ENCODE data around the gene FOSL2.

FOSL2 gene

DNA sequence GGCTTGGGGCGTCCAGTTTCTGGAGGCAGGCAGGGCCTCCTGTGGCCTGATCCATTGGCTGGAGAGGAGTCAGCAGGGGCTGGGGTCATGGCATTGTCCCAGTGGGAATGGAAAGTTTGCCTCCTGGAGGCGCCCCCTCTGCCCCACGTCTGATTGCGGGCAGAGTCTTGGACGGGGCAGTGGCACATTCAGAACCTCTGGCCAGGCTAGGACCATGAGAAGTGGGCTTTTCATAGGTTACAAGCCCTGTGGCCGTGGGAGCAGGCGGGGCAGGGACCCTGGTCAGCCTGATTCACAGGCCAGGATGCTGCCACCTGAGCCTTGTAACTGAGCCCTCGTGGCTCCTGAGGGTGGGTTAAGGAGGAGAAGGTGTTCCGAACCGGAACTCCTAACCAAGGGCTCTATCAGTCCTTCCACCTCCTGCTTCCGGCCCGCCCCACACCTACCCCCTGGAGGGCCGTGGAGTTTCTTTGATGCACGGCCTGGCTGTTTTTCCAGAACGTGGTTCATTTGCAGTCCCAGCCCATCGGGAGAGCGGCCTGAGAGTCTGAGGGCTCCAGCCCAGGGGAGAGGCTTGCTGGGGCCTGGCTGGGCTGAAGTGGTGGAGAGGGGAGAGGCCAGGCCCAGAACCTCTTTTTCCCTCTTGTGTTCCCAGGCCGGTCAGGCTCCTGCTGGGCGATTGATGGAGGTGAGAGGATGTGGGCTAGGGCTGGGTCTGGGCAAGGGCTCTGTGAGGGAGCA is 59.3 kb downstream of the FOSL2 start:
- H3F3A ChIP-seq (ENCODE audit: low read depth), result no peaks in the 10 kb centered on the region
- TF ChIP-seq EZH2phosphoT487 (IDR thresholded peaks at IDR 0.05; ENCODE audit: borderline replicate concordance), result no peak
- TF ChIP-seq, protein P1, sequence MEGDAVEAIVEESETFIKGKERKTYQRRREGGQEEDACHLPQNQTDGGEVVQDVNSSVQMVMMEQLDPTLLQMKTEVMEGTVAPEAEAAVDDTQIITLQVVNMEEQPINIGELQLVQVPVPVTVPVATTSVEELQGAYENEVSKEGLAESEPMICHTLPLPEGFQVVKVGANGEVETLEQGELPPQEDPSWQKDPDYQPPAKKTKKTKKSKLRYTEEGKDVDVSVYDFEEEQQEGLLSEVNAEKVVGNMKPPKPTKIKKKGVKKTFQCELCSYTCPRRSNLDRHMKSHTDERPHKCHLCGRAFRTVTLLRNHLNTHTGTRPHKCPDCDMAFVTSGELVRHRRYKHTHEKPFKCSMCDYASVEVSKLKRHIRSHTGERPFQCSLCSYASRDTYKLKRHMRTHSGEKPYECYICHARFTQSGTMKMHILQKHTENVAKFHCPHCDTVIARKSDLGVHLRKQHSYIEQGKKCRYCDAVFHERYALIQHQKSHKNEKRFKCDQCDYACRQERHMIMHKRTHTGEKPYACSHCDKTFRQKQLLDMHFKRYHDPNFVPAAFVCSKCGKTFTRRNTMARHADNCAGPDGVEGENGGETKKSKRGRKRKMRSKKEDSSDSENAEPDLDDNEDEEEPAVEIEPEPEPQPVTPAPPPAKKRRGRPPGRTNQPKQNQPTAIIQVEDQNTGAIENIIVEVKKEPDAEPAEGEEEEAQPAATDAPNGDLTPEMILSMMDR (conservative IDR thresholded peaks at IDR 0.05; ENCODE audit: low read length), result no peak
- H3K27me3 ChIP-seq (ENCODE audit: insufficient read depth, low read length, poor library complexity, severe bottlenecking), result no peaks in the 10 kb centered on the region
- no peak overlapping the region for H3K4me3 ChIP-seq (ENCODE audit: low read length, poor library complexity, severe bottlenecking)
- H3K9me2 ChIP-seq (replicated peaks; ENCODE audit: low read depth, low read length), result no peaks in the 10 kb centered on the region
- no peaks in the 10 kb centered on the region for H3K79me2 ChIP-seq (ENCODE audit: insufficient read depth, low read length)
- no peak overlapping the region for H2AFZ ChIP-seq (ENCODE audit: low read length)
- H3K9ac ChIP-seq (ENCODE audit: low read depth, low read length, poor library complexity, severe bottlenecking), result no peak overlapping the region
- no peaks in the 10 kb centered on the region for H3K9me3 ChIP-seq (ENCODE audit: insufficient read depth, low read depth, low read length)
- H4K20me1 ChIP-seq (ENCODE audit: insufficient read depth, low read length, poor library complexity, severe bottlenecking), result no peaks in the 10 kb centered on the region
- H3K4me2 ChIP-seq (ENCODE audit: low read depth, low read length, poor library complexity, severe bottlenecking), result no peak overlapping the region
- H3K36me3 ChIP-seq (ENCODE audit: insufficient read depth, low read length), result no peaks in the 10 kb centered on the region
- peaks cover 6% of the 10 kb centered on the region for H3K4me1 ChIP-seq (ENCODE audit: insufficient read depth, low read length, poor library complexity, severe bottlenecking)

DNA sequence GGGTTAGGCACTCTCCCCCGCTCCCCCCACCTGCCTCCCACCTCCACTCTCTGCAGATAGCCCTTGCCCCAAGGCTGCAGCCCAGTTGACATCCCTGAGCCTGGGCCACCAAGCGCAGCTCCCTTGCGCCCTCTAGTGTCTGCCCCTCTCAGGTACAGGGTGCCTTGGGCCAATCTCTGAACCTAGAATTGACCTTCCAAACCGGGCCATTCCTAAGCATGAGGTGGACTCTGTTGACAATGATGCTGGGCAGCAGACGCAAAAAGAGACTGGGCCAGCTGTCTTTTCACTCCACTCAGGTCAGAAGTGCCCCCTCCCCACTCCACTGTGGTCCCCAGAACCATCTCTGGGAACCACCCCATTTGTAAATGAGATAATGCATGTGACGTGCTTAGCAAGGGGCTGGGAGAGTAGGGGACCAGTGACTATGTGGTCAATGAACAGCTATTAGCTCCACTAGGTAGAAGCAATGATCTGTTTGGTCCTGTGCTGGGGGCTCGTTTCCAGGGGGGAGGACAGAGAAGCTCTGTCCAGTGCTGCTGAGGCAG is 60.0 kb downstream of the FOSL2 start:
- Histone ChIP-seq H3K27me3 (ENCODE audit: insufficient read depth, low read length, poor library complexity, severe bottlenecking) (no peaks in the 10 kb centered on the region), H3K4me2 (ENCODE audit: low read depth, low read length, poor library complexity, severe bottlenecking) (no peak overlapping the region), H3K9me2 (replicated peaks; ENCODE audit: low read depth, low read length) (no peaks in the 10 kb centered on the region), H3K4me3 (ENCODE audit: low read length, poor library complexity, severe bottlenecking) (no peak overlapping the region), H3K4me1 (ENCODE audit: insufficient read depth, low read length, poor library complexity, severe bottlenecking) (peaks cover 6% of the 10 kb centered on the region), H3F3A (ENCODE audit: low read depth) (no peaks in the 10 kb centered on the region), H3K9me3 (ENCODE audit: insufficient read depth, low read depth, low read length) (no peaks in the 10 kb centered on the region), H3K9ac (ENCODE audit: low read depth, low read length, poor library complexity, severe bottlenecking) (no peak overlapping the region), H3K36me3 (ENCODE audit: insufficient read depth, low read length) (no peaks in the 10 kb centered on the region), H2AFZ (ENCODE audit: low read length) (no peak overlapping the region), H3K79me2 (ENCODE audit: insufficient read depth, low read length) (no peaks in the 10 kb centered on the region), H4K20me1 (ENCODE audit: insufficient read depth, low read length, poor library complexity, severe bottlenecking) (no peaks in the 10 kb centered on the region)
- TF ChIP-seq, protein P1 (conservative IDR thresholded peaks at IDR 0.05; ENCODE audit: low read length), result peak; percentile 97
- no peak for TF ChIP-seq EZH2phosphoT487 (IDR thresholded peaks at IDR 0.05; ENCODE audit: borderline replicate concordance)

DNA sequence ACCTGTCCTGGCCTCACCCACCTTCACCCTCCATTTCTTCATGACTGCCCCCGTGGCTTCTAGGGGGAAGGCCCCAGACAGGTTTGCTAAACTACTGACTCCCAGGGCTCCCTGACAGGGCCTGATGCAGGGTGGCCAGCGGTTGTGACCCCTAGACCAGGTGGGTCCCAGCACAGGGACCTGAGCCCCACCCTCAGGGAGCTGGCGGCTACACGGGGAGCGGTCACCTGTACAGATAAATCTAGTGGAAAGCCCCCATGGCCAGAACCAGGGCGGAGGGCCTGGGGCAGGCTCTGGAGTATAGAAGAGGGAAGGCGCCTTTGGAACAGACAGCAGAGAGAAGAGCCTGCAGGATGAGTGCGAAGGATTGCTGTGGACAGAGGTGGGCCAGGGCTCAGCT is 60.7 kb downstream of the FOSL2 start:
- Histone ChIP-seq H3K9me3 (ENCODE audit: insufficient read depth, low read depth, low read length) (no peaks in the 10 kb centered on the region), H3K36me3 (ENCODE audit: insufficient read depth, low read length) (no peaks in the 10 kb centered on the region), H3K4me2 (ENCODE audit: low read depth, low read length, poor library complexity, severe bottlenecking) (no peak overlapping the region), H3K9ac (ENCODE audit: low read depth, low read length, poor library complexity, severe bottlenecking) (no peak overlapping the region), H2AFZ (ENCODE audit: low read length) (no peak overlapping the region), H3F3A (ENCODE audit: low read depth) (no peaks in the 10 kb centered on the region), H3K27me3 (ENCODE audit: insufficient read depth, low read length, poor library complexity, severe bottlenecking) (no peaks in the 10 kb centered on the region), H3K9me2 (replicated peaks; ENCODE audit: low read depth, low read length) (no peaks in the 10 kb centered on the region), H4K20me1 (ENCODE audit: insufficient read depth, low read length, poor library complexity, severe bottlenecking) (no peaks in the 10 kb centered on the region), H3K4me3 (ENCODE audit: low read length, poor library complexity, severe bottlenecking) (no peak overlapping the region), H3K4me1 (ENCODE audit: insufficient read depth, low read length, poor library complexity, severe bottlenecking) (no peaks in the 10 kb centered on the region), H3K79me2 (ENCODE audit: insufficient read depth, low read length) (no peaks in the 10 kb centered on the region)
- TF ChIP-seq, protein P1 (conservative IDR thresholded peaks at IDR 0.05; ENCODE audit: low read length), result no peak
- TF ChIP-seq EZH2phosphoT487 (IDR thresholded peaks at IDR 0.05; ENCODE audit: borderline replicate concordance), result no peak

Measured in Loucy (cell line).